HG03442 (cell line): ENCODE data around the gene TIMM13.

ENCODE experiments used
- ATAC-seq: cut with Tn5 transposase; IDR thresholded peaks from one replicate; pipeline ENCODE4 v1.9.1; 2021; ENCODE audit warnings: mild to moderate bottlenecking, moderate library complexity; ENCODE audit not compliant: unreplicated experiment

The TIMM13 gene

DNA sequence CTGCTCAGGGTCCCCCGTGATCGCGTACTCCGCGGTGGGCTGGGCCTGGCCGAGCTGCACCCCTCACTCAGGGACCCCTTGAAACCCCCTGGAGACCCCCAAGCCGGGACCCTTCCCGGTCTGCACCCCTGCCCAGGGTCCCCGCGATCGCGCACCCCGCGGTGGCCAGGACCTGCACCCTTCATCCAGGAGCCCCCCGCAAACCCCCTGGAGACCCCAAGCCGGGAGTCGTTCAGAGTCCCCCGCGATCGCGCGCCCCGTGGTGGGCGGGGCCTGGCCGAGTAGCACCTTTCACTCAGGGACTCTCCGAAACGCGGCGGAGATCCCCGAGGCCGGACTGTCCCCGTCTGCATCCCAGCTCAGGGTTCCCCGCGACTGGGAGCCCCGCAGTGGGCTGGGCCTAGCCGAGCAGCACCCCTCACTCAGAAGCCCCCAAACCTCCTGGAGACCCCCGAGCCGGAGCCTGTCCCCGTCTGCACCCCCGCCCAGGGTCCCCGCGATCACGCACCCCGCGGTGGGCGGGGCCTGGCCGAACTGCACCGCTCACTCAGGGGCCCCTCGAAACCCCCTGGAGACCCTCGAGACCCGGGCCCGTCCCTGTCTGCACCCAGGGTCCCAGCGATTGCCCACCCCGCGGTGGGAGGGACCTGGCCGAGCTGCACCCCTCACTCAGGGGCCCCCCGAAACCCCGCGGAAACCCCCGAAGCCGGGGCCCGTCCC is 28.6 kb upstream of the TIMM13 start:
- peak; percentile 24 for ATAC-seq

DNA sequence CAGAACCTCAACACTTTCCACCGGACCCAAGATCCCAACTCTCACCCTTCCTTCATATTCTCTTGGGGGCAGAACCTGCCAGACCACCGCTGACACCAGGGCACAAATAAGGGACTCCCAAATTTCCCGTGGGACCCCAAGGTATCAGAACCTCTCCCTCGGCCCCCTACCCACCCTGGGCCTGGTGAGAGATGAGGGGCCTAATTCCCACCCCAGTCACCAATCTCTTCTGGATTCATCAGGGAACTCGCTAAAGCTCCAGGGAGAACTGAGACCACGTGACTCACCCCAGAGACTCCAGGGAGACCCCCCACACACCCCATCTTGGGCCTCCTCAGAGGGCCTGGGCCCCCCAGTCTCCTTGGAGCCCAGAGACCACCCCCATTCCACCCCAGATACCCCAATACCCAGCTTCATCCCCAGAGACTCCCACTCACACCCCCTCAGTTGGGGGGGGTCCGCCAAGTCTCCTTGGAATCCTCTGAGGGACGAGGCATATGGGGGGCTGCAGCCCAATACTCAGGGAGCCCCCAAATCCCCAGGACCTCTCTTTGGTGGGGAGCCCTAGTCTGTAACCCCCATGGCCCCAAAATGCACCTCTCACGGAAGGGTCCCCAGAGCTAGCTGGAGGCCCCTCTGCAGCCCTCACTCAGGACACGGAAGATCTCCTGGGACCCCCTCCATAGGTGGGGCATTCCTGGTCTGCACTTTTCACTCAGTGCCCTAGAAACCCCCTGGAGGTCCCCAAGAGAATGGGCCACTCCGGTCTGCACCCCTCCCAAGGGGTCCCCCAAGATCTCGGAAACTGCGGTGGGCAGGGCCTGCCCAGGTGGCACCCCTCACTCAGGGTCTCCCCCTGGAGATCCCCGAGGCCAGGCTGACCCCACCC is 27.8 kb upstream of the TIMM13 start:
- no peak for ATAC-seq

DNA sequence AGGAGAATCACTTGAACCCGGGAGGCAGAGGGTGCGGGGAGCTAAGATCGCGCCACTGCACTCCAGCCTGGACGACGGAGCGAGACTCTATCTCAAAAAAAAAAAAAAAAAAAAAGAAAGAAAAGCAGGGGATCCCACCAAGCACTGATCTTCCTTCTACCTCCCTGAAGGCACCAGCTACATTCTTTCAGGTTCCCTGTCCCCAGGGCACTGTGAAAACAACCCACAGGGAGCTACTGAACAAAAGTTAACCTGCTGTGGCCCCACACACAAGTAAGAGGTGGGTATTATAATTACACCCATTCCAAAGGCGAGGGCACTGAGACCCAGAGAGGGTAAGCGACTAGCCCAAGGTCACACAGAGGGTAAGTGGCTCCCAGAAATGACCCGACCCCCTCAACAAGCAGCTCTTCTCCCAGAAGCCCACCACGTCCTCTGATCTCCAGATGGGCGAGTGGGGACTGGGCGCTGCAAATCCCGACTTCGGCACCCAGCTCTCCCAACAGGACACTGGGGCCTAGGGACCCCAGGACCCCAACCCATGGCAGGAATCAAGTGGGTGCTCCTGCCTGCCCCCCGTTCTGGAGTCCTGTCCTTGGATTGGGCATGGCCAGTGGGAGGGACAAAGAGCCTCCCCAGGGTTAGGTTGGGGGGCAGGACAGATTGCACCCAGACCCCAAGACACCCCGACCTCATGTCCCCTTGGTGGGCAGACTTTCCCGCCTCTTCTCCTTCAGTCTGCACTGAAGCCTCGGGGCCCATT is 27.0 kb upstream of the TIMM13 start:
- no peak for ATAC-seq

DNA sequence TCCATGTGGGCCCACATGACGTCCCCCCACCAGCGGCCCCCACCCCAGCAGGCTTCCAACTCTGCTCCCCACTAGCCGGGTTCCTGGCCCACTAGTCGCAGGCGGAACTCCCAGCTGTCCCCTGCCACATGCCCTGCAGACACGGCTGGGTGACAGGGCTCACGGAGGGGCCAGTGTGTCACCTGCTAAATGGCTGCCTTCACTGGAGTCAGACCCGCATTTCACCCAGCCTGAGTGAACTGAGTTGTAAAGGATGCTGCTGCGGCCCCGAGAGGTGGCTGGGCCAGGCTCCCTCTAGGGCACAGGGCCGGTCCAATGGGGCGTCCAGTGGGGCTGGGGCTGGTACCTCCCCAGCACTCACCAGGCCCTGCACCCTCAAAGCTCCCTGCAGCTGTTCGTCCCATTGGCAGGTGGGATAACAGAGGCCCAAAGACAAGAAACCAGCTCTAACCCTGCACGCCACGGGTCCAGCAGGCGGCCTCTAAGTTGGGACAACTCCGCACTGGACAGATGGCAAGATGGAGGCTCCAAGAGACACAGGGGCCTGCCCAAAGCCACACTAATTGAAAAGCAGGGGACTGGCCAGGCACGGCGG is 26.1 kb upstream of the TIMM13 start:
- no peak for ATAC-seq

DNA sequence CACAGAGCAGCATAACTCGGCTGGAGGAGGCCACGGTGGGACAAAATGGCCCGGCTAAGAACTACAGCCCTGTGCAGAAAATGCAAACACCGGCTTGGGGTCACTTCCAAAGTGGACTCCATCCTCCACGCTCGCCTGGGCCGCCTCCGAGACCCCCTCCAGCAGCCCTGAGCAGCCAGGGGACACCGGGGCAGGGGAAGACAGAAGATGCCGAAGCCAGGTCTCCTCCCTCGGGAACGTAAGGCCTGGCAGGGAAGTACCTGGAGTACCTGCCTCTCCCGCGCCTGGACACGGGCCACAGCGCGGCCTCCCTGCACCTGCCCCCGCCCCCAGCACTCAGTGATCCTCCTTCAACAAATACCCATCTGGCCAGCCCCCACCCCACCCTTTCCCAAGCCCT is 24.4 kb upstream of the TIMM13 start:
- no peak for ATAC-seq

DNA sequence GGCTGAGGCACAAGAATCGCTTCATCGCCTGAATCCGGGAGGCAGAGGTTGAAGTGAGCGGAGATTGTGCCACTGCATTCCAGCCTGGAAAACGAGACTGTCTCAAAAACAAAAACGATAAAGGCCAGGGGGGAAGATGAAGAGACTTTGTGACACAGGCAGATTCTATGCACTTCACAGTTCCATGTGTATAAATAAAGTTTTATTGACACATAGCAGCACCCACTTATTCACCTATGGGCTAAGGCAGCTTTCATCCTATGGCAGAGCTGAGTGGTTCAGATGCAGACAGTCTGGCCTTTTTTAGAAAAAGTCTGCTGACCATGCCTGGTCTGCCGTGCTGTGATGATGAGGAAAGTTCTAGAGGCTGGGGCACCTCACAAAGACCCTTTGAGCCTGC is 23.8 kb upstream of the TIMM13 start:
- ATAC-seq = no peak

GRCh38 chr19:2449019-2449418 is 21.6 kb upstream of the TIMM13 start:
- ATAC-seq = no peak

DNA sequence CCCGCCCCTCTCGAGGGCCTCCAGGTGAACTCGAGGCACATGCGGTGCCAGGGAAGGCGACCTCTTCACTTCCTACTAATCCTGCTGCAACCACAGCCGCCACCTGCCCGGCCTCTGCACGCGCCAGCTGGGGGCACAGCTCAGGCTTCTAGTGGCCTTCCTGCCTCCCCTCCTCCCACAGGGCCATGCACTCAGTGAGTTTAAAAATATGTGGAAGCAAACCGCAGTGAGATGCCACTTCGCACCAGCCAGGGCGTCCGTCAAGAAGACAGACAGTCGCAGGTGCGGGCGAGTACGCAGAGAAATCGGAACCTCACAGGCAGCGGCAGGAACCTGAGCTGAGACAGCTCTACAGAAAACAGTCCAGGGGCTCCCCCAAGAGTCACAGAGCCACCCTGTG is 19.0 kb upstream of the TIMM13 start:
- ATAC-seq = no peak

DNA sequence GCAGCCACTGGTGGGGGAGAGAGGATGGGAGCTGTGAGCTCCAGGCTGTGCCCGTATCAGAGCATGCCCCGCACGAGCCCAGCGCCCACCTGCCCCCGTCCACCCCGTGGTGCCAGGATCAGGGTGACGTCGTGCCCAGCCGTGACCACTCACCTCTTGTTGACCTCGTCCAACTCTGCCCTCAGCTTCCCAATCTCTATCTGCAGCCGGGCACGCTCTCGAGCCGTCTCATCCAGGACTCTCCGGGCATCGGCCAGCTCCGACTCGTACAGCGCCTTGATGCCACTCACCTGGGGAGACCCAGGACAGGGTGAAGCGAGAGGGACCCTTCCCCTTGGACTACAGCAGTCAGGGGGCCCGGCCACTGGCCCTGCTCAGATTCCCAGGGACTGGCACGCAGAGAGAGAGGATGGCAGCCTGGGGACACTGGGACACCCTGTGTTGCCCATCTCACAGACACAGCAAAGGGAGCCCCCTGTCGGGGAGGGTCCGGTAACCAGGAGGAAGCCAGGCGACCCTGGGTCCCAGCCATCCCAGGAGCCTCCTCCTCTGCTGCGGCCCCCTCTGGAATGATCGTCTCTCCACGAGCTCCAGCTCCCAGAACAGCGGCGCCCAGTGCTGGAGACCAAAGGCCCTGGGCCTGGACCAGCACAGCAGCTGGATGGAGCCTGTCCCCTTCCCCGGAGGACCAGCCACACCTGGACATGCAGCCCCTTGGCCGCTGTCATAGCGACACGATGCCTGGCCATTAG is 17.0 kb upstream of the TIMM13 start:
- no peak for ATAC-seq

GRCh38 chr19:2443785-2444182 is 16.4 kb upstream of the TIMM13 start:
- no peak for ATAC-seq

GRCh38 chr19:2443116-2443784 is 15.9 kb upstream of the TIMM13 start:
- no peak for ATAC-seq

DNA sequence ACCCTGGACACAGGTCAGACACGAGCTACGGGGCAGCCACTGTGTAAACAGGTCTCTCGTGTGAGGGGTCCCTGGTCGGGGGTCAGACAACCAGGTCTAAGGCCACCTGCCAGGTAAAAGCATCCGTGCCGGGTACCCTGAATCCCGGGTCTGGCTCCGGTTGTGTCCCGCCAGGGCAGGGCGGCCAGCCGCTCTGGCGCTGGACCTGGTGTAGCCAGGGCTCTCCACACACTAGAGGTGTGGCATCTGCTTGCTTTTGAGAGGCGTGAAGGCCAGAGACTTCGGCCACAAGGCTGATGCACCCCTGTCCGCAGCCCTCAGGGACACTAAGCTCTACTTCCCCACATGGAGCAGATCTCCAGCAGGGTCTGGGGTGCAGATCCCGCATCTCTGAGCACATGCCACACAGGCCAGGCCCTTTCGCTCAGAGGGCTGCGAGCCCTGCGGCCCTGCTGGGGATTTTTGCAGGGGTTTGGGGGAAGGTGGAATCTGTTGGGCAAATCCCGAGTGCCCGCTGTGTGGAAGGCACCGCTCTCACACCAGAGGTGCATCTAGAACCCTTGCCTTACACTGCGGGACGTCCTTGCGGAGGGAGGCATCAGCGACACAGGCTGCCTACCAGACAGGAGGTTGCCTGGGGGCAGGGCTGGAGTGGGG is 13.8 kb upstream of the TIMM13 start:
- no peak for ATAC-seq

DNA sequence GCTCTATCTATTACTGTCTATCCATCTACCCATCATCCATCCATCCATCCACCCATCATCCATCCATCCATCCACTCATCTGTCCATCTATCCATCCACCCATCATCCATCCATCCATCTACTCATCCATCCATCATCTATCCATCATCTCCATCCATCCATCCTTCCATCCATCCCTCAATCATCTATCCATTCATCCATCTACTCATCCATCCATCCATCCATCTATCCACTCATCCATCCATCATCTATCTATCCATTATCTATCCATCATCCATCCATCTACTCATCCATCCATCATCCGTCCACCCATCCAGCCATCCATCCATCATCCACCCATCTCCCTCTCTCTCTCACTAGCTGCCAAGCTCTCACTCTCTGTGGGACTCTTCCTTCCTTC is 13.1 kb upstream of the TIMM13 start:
- ATAC-seq = no peak

- no peak for ATAC-seq
Measured at GRCh38 chr19:2438178-2438577, 10.8 kb upstream of the TIMM13 start.

DNA sequence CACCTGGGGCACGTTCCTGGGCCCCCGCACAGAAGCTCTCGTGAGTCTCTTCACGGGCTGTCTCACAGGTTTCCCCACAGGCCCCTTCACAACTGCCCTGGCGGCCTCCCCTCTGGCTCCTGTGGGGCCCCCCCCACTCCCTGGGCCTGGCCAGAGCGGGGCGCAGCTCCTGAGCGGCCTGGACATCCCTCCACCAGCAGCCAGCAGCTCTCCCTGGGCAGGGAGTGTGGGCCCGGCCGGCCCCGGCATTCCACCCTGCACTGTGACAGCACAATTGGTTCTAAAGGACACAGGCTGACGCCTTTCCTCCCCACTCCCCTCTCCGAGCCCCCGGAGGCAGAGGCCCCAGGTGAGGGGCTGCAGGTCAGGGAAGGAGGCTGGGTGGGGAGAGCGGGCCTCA is 9.5 kb upstream of the TIMM13 start:
- ATAC-seq = no peak

GRCh38 chr19:2436384-2436783 is 9.0 kb upstream of the TIMM13 start:
- ATAC-seq = no peak

GRCh38 chr19:2434721-2435265 is 7.4 kb upstream of the TIMM13 start:
- ATAC-seq = no peak

- ATAC-seq = no peak
Measured at GRCh38 chr19:2434267-2434666, 6.9 kb upstream of the TIMM13 start.

- no peak for ATAC-seq
Measured at GRCh38 chr19:2433854-2434253, 6.5 kb upstream of the TIMM13 start.
